Common myeloid progenitor, CD34-positive (primary cell): ENCODE results near the gene POLR1B.
"Not testable (repeated sequence)": the region's sequence is repeated elsewhere in the genome, so short reads cannot be mapped to it uniquely, and the experiment has no call there.

Experiments
- CTCF ChIA-PET: fragments of 350-600 bp; sonication (Branson Sonifier 250); formaldehyde crosslinking; loops from one replicate; lab custom pipeline; 2021; ENCODE audit warnings: antibody characterized with exemption; lab: Charles Lee
- POLR2A ChIA-PET: fragments of 350-600 bp; sonication (Branson Sonifier 250); formaldehyde crosslinking; loops from one replicate; lab custom pipeline; 2021; ENCODE audit warnings: antibody characterized with exemption; lab: Charles Lee
- DNase-seq, 3 donors: peaks; one replicate each; pipeline versions ENCODE4 v3.0.0 to v3.0.0-alpha.2; 2013
- H3K27ac ChIP-seq, 2 experiments: 1 replicate in 1 of 2; 2 replicates in 1 of 2; pipeline ENCODE4 v1.7.0; 2013; ENCODE audit warnings: inconsistent platforms in 2 of 2, low read length in 2 of 2, mild to moderate bottlenecking in 2 of 2, low read depth in 1 of 2, moderate library complexity in 1 of 2; ENCODE audit not compliant: severe bottlenecking in 2 of 2, insufficient read depth in 1 of 2, poor library complexity in 1 of 2
- H3K27me3 ChIP-seq, 5 experiments: replicated peaks in 2 of 5; 1 replicate in 3 of 5; 2 replicates in 2 of 5; pipeline versions ENCODE4 v1.6.1 to v1.7.0; 2013; ENCODE audit warnings: low read length in 4 of 5, mild to moderate bottlenecking in 2 of 5, moderate library complexity in 2 of 5, inconsistent platforms in 1 of 5; ENCODE audit not compliant: insufficient read depth in 5 of 5, control insufficient read depth in 4 of 5
- H3K36me3 ChIP-seq, 4 experiments: 1 replicate in 2 of 4; 2 replicates in 2 of 4; pipeline versions ENCODE4 v1.6.1 to v1.7.0; 2013; ENCODE audit warnings: low read length in 3 of 4, control low read depth in 1 of 4, mild to moderate bottlenecking in 1 of 4; ENCODE audit not compliant: control insufficient read depth in 4 of 4, insufficient read depth in 4 of 4
- H3K4me1 ChIP-seq, 4 experiments: 1 replicate in 3 of 4; 2 replicates in 1 of 4; pipeline versions ENCODE4 v1.6.1 to v1.7.1; 2013; ENCODE audit warnings: low read length in 3 of 4, mild to moderate bottlenecking in 3 of 4, control low read depth in 1 of 4, inconsistent platforms in 1 of 4, moderate library complexity in 1 of 4; ENCODE audit not compliant: control insufficient read depth in 4 of 4, insufficient read depth in 4 of 4; ENCODE audit errors: control extremely low read depth in 1 of 4
- H3K4me3 ChIP-seq, 7 experiments: 1 replicate in 4 of 7; 2 replicates in 3 of 7; pipeline versions ENCODE4 v1.5.1 to v1.7.0; 2013; ENCODE audit warnings: mild to moderate bottlenecking in 7 of 7, low read length in 6 of 7, moderate library complexity in 6 of 7, inconsistent platforms in 2 of 7, low read depth in 2 of 7, control low read depth in 1 of 7; ENCODE audit not compliant: insufficient read depth in 4 of 7, control insufficient read depth in 1 of 7; ENCODE audit errors: extremely low read depth in 1 of 7
- H3K9me3 ChIP-seq, 5 experiments: 1 replicate in 4 of 5; 2 replicates in 1 of 5; pipeline versions ENCODE4 v1.6.1 to v1.7.1; 2013; ENCODE audit warnings: low read length in 4 of 5, mild to moderate bottlenecking in 2 of 5, inconsistent platforms in 1 of 5, low read depth in 1 of 5, moderate library complexity in 1 of 5; ENCODE audit not compliant: control insufficient read depth in 4 of 5, insufficient read depth in 2 of 5; ENCODE audit errors: control extremely low read depth in 1 of 5
- WGBS: methylation state at CpG from one replicate; pipeline ENCODE4 v1.1.5; 2013; ENCODE audit not compliant: insufficient coverage; 5-methylcytosine and 5-hydroxymethylcytosine counted together

The POLR1B gene

GRCh38 chr2:112566508-112566907 is 24.2 kb downstream of the POLR1B start:
- POLR2A ChIA-PET, H3K27ac ChIP-seq, H3K27me3 ChIP-seq, DNase-seq, H3K4me3 ChIP-seq, H3K4me1 ChIP-seq: not testable (repeated sequence)
- peaks cover 40 to 88% (median 66%) of the 10 kb centered on the region in 4 experiments for H3K36me3 ChIP-seq
- WGBS: 100% methylated on average over 2 of the region's 5 CpGs
- CTCF ChIA-PET: interaction anchor here (1.6 kb wide), 1 partner anchor 182 kb away, joined by 4 read pairs; no protein-coding TSS in a partner anchor
- peaks cover 0 to 21% (median 8%) of the 10 kb centered on the region in 5 experiments for H3K9me3 ChIP-seq

- Histone ChIP-seq H3K27ac (no peak overlapping the region), H3K36me3 (peaks cover 38 to 95% (median 74%) of the 10 kb centered on the region in 4 experiments), H3K27me3 (no peaks in the 10 kb centered on the region), H3K4me3 (no peak overlapping the region), H3K4me1 (no peaks in the 10 kb centered on the region), H3K9me3 (peaks cover 0 to 21% (median 8%) of the 10 kb centered on the region in 5 experiments)
- no peak for DNase-seq
- CTCF ChIA-PET: no interaction called here
- WGBS: 100% methylated on average over 1 of the region's 7 CpGs
- POLR2A ChIA-PET: no interaction called here
These were observed 29.7 kb downstream of the POLR1B start for GRCh38 chr2:112572005-112572404.

DNA sequence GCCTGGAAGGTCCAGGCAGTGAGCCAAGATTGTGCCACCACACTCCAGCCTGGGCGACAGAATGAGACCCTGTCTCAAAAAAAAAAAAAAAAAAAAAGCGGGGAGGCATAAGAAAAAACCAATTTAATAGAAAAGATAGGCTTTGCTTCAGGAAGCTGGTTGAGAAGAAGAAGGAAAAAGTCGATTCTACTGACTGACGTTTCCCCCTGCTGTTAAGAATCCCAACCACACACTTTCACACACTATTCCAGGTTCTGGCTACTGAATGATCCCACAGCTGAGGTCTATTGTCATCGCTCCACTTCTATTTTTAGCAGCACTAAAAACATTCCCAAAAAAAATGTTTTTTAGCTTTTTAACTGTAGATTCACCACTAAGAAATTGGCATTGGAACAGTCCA is 35.5 kb downstream of the POLR1B start:
- H3K27ac ChIP-seq: no peak overlapping the region
- no peak overlapping the region for H3K4me3 ChIP-seq
- DNase-seq: no peak
- POLR2A ChIA-PET: no interaction called here
- 60% methylated on average over 2 of the region's 5 CpGs for WGBS
- H3K4me1 ChIP-seq: peaks cover 0 to 5% (median 1%) of the 10 kb centered on the region in 4 experiments
- peaks cover 2 to 39% (median 31%) of the 10 kb centered on the region in 4 experiments for H3K36me3 ChIP-seq
- H3K27me3 ChIP-seq: no peaks in the 10 kb centered on the region
- CTCF ChIA-PET: no interaction called here
- no peaks in the 10 kb centered on the region for H3K9me3 ChIP-seq

- ChIA-PET CTCF (no interaction called here), POLR2A (interaction anchor here (0.6 kb wide), 1 partner anchor 1271 kb away, joined by 4 read pairs; no protein-coding TSS in a partner anchor)
- no peak overlapping the region for H3K27ac ChIP-seq
- peak in 1 of 3 donors; percentile 21 for DNase-seq
- H3K9me3 ChIP-seq: no peaks in the 10 kb centered on the region
- peaks cover 0 to 15% (median 10%) of the 10 kb centered on the region in 4 experiments for H3K4me1 ChIP-seq
- no peak overlapping the region for H3K4me3 ChIP-seq
- no peaks in the 10 kb centered on the region for H3K27me3 ChIP-seq
- H3K36me3 ChIP-seq: peaks cover 2 to 27% (median 19%) of the 10 kb centered on the region in 4 experiments
These were observed 37.0 kb downstream of the POLR1B start for GRCh38 chr2:112579241-112579640.

- H3K9me3 ChIP-seq: no peaks in the 10 kb centered on the region
- ChIA-PET POLR2A (no interaction called here), CTCF (no interaction called here)
- DNase-seq: no peak
- peaks cover 3 to 22% (median 15%) of the 10 kb centered on the region in 4 experiments for H3K4me1 ChIP-seq
- H3K27me3 ChIP-seq: no peaks in the 10 kb centered on the region
- WGBS: no CpG with 5 or more reads among the region's 7 CpGs
- peaks cover 2 to 20% (median 12%) of the 10 kb centered on the region in 4 experiments for H3K36me3 ChIP-seq
- no peak overlapping the region for H3K27ac ChIP-seq
- H3K4me3 ChIP-seq: no peak overlapping the region
These were observed 37.8 kb downstream of the POLR1B start for GRCh38 chr2:112580084-112580483.

DNA sequence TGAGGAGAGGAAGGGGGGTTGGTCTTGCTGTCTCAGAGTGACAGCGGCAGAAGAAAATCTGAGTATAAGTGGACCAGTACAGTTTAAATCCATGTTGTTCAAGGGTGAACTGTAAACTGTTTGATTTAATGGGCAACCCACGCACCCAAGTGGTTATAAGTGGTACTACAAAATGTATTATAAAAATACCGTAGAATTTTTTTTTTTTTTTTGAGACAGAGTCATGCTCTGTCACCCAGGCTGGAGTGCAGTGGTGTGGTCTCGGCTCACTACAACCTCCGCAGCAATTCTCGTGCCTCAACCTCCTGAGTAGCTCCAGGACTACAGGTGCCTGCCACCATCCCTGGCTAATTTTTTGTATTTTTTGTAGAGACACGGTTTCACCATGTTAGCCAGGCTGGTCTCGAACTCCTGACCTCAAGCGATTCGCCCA is 40.1 kb downstream of the POLR1B start:
- Histone ChIP-seq H3K27ac (no peak overlapping the region), H3K4me1 (peaks cover 6 to 32% (median 23%) of the 10 kb centered on the region in 4 experiments), H3K36me3 (peaks cover 0 to 13% (median 9%) of the 10 kb centered on the region in 4 experiments), H3K9me3 (no peaks in the 10 kb centered on the region), H3K4me3 (no peak overlapping the region), H3K27me3 (no peaks in the 10 kb centered on the region)
- ChIA-PET CTCF (interaction anchor here (0.5 to 1.4 kb wide), 3 partner anchors 102 to 534 kb away, joined by 3 read pairs; no protein-coding TSS in a partner anchor), POLR2A (no interaction called here)
- peak; percentile 60 to 79 (median 75) for DNase-seq
- WGBS: 52% methylated on average over 8 of the region's 10 CpGs

- WGBS: 72% methylated on average over 17 of the region's 19 CpGs
- no peaks in the 10 kb centered on the region for H3K9me3 ChIP-seq
- H3K27ac ChIP-seq: peak overlapping the region; percentile 71 to 87
- H3K27me3 ChIP-seq: no peaks in the 10 kb centered on the region
- peak overlapping the region; percentile 32 to 92 (median 84) for H3K4me3 ChIP-seq
- CTCF ChIA-PET: interaction anchor here (0.9 to 2.4 kb wide), 8 partner anchors 10 to 144 kb away, joined by 3 to 18 read pairs (median 4); no protein-coding TSS in a partner anchor
- POLR2A ChIA-PET: interaction anchor here (0.6 kb wide), 1 partner anchor 19 kb away, joined by 3 read pairs; no protein-coding TSS in a partner anchor
- peaks cover 0 to 23% (median 15%) of the 10 kb centered on the region in 4 experiments for H3K36me3 ChIP-seq
- H3K4me1 ChIP-seq: peaks cover 6 to 32% (median 23%) of the 10 kb centered on the region in 4 experiments
- peak in 2 of 3 donors; percentile 31 to 38 for DNase-seq
These were observed 41.4 kb downstream of the POLR1B start for GRCh38 chr2:112583497-112584133.
